ENCODE measurements around the gene KCNQ1. TPM values are rescaled to one million over a fixed set of nuclear protein-coding genes. Genes with fewer than 3 reads are reported as not detected.

The KCNQ1 gene
- total RNA-seq, 3 donors from 2014 or later, result 15.5 to 44.7 (median 37.4) TPM

GRCh38 chr11:2668876-2669275 lies 224.1 kb downstream of the KCNQ1 start:
- no peak for TF ChIP-seq CTCF (IDR thresholded peaks at IDR 0.05)
- no peak overlapping the region for H3K4me3 ChIP-seq
- intact Hi-C loops (cut with DNase I, micrococcal nuclease), result no loop called here
- ATAC-seq (no peak), DNase-seq (no peak)
- H3K9me3 ChIP-seq, result no peaks in the 10 kb centered on the region
- no peaks in the 10 kb centered on the region for H3K4me1 ChIP-seq (ENCODE audit: low read depth)
- H3K36me3 ChIP-seq (ENCODE audit: low read depth), result no peaks in the 10 kb centered on the region

GRCh38 chr11:2669634-2670469 lies 225.0 kb downstream of the KCNQ1 start:
- DNase-seq (no peak), ATAC-seq (no peak)
- Histone ChIP-seq H3K36me3 (ENCODE audit: low read depth) (no peaks in the 10 kb centered on the region), H3K9me3 (no peaks in the 10 kb centered on the region), H3K4me3 (no peak overlapping the region), H3K4me1 (ENCODE audit: low read depth) (no peaks in the 10 kb centered on the region)
- no peak for TF ChIP-seq CTCF (IDR thresholded peaks at IDR 0.05)
- intact Hi-C loops (cut with DNase I, micrococcal nuclease), result no loop called here

- intact Hi-C loops (cut with DNase I, micrococcal nuclease), result no loop called here
- no peak for TF ChIP-seq CTCF (IDR thresholded peaks at IDR 0.05)
- Histone ChIP-seq H3K9me3 (no peaks in the 10 kb centered on the region), H3K36me3 (ENCODE audit: low read depth) (no peaks in the 10 kb centered on the region), H3K4me1 (ENCODE audit: low read depth) (no peaks in the 10 kb centered on the region), H3K4me3 (no peak overlapping the region)
- no peak for DNase-seq
- no peak for ATAC-seq
These were observed 225.8 kb downstream of the KCNQ1 start for GRCh38 chr11:2670541-2671100.

- H3K9me3 ChIP-seq, result no peaks in the 10 kb centered on the region
- intact Hi-C loops (cut with DNase I, micrococcal nuclease), result no loop called here
- H3K4me3 ChIP-seq, result no peak overlapping the region
- TF ChIP-seq CTCF (IDR thresholded peaks at IDR 0.05), result no peak
- ATAC-seq (no peak), DNase-seq (no peak)
- no peaks in the 10 kb centered on the region for H3K4me1 ChIP-seq (ENCODE audit: low read depth)
- H3K36me3 ChIP-seq (ENCODE audit: low read depth), result no peaks in the 10 kb centered on the region
These were observed 226.9 kb downstream of the KCNQ1 start for GRCh38 chr11:2671748-2672147.

GRCh38 chr11:2672553-2673249 lies 227.9 kb downstream of the KCNQ1 start:
- no peak for TF ChIP-seq CTCF (IDR thresholded peaks at IDR 0.05)
- DNase-seq, result no peak
- no peaks in the 10 kb centered on the region for H3K36me3 ChIP-seq (ENCODE audit: low read depth)
- no peak overlapping the region for H3K4me3 ChIP-seq
- no peak for ATAC-seq
- no peaks in the 10 kb centered on the region for H3K9me3 ChIP-seq
- no peaks in the 10 kb centered on the region for H3K4me1 ChIP-seq (ENCODE audit: low read depth)
- intact Hi-C loops (cut with DNase I, micrococcal nuclease), result no loop called here
